ENCODE data around the gene NRIP1. TPM values are rescaled to one million over a fixed set of nuclear protein-coding genes. Genes with fewer than 3 reads are reported as not detected.

Gene NRIP1
- total and polyA plus RNA-seq, 5 donors from 2014 or later, result 11.6 to 20.3 (median 13.3) TPM

GRCh38 chr21:15050568-15051377 lies 14.0 kb downstream of the NRIP1 start:
- ATAC-seq (ENCODE audit: low read depth in 2 of 2), result no peak
- no peaks in the 10 kb centered on the region for H3K9me3 ChIP-seq (ENCODE audit: control insufficient read depth in 2 of 2, low read length in 2 of 2)
- no peak overlapping the region for H3K27ac ChIP-seq (ENCODE audit: insufficient read depth, low read length, poor library complexity, severe bottlenecking)
- no peaks in the 10 kb centered on the region for H3K27me3 ChIP-seq (ENCODE audit: control insufficient read depth, insufficient read depth, low read length)
- Mint-ChIP-seq H3K27me3 (peaks cover 4% of the 10 kb centered on the region), H3K9me3 (peaks cover 0 to under 1% (median 0%) of the 10 kb centered on the region in 7 donors), H3K4me1 (peaks cover 10 to 80% (median 49%) of the 10 kb centered on the region in 4 donors), H3K27ac (peak overlapping the region in 2 of 3 donors; percentile 8 to 75), H3K4me3 (peak overlapping the region in 3 of 4 donors; percentile 28 to 71 (median 67)), H3K36me3 (peaks cover 7% of the 10 kb centered on the region)
- H3K4me1 ChIP-seq (ENCODE audit: control insufficient read depth, insufficient read depth, low read length, poor library complexity, severe bottlenecking), result peaks cover 7% of the 10 kb centered on the region
- H3K36me3 ChIP-seq (ENCODE audit: control insufficient read depth, insufficient read depth, low read length), result no peaks in the 10 kb centered on the region
- H3K4me3 ChIP-seq (ENCODE audit: low read depth, low read length), result peak overlapping the region; percentile 21
- peak in 1 of 3 donors; percentile 20 for DNase-seq

GRCh38 chr21:15045017-15045416 lies 19.8 kb downstream of the NRIP1 start:
- peaks cover 4 to 43% (median 21%) of the 10 kb centered on the region in 4 donors for H3K4me1 Mint-ChIP-seq
- H3K9me3 Mint-ChIP-seq, result peaks cover 0 to 3% (median 0%) of the 10 kb centered on the region in 7 donors
- H3K27ac Mint-ChIP-seq, result peak overlapping the region in 1 of 3 donors; percentile 62

GRCh38 chr21:15042531-15042930 lies 22.3 kb downstream of the NRIP1 start:
- H3K27me3 ChIP-seq (ENCODE audit: control insufficient read depth, insufficient read depth, low read length), result no peaks in the 10 kb centered on the region
- Mint-ChIP-seq H3K9me3 (peaks cover 0 to 3% (median 0%) of the 10 kb centered on the region in 7 donors), H3K36me3 (peaks cover 23% of the 10 kb centered on the region), H3K27me3 (peaks cover 4% of the 10 kb centered on the region), H3K4me1 (peaks cover 4 to 32% (median 16%) of the 10 kb centered on the region in 4 donors), H3K4me3 (no peak overlapping the region), H3K27ac (no peak overlapping the region)
- H3K27ac ChIP-seq (ENCODE audit: insufficient read depth, low read length, poor library complexity, severe bottlenecking), result no peak overlapping the region
- DNase-seq, result no peak
- H3K36me3 ChIP-seq (ENCODE audit: control insufficient read depth, insufficient read depth, low read length), result no peaks in the 10 kb centered on the region
- H3K4me1 ChIP-seq (ENCODE audit: control insufficient read depth, insufficient read depth, low read length, poor library complexity, severe bottlenecking), result no peaks in the 10 kb centered on the region
- H3K4me3 ChIP-seq (ENCODE audit: low read depth, low read length), result no peak overlapping the region
- ATAC-seq (ENCODE audit: low read depth in 2 of 2), result no peak
- no peaks in the 10 kb centered on the region for H3K9me3 ChIP-seq (ENCODE audit: control insufficient read depth in 2 of 2, low read length in 2 of 2)

More at GRCh38 chr21:15045017-15045416, 19.8 kb downstream of the NRIP1 start:
- Mint-ChIP-seq H3K4me3 (no peak overlapping the region), H3K36me3 (peaks cover 17% of the 10 kb centered on the region), H3K27me3 (peaks cover 4% of the 10 kb centered on the region)
- peaks cover 3% of the 10 kb centered on the region for H3K4me1 ChIP-seq (ENCODE audit: control insufficient read depth, insufficient read depth, low read length, poor library complexity, severe bottlenecking)
- ATAC-seq (ENCODE audit: low read depth in 2 of 2) (no peak), DNase-seq (no peak)
- no peak overlapping the region for H3K27ac ChIP-seq (ENCODE audit: insufficient read depth, low read length, poor library complexity, severe bottlenecking)
- no peaks in the 10 kb centered on the region for H3K27me3 ChIP-seq (ENCODE audit: control insufficient read depth, insufficient read depth, low read length)
- H3K9me3 ChIP-seq (ENCODE audit: control insufficient read depth in 2 of 2, low read length in 2 of 2), result no peaks in the 10 kb centered on the region
- no peak overlapping the region for H3K4me3 ChIP-seq (ENCODE audit: low read depth, low read length)
- no peaks in the 10 kb centered on the region for H3K36me3 ChIP-seq (ENCODE audit: control insufficient read depth, insufficient read depth, low read length)

- ATAC-seq (ENCODE audit: low read depth in 2 of 2), result no peak
- H3K36me3 Mint-ChIP-seq, result peaks cover 22% of the 10 kb centered on the region
- peaks cover 2 to 22% (median 11%) of the 10 kb centered on the region in 4 donors for H3K4me1 Mint-ChIP-seq
- Histone ChIP-seq H3K36me3 (ENCODE audit: control insufficient read depth, insufficient read depth, low read length) (no peaks in the 10 kb centered on the region), H3K4me3 (ENCODE audit: low read depth, low read length) (no peak overlapping the region), H3K27ac (ENCODE audit: insufficient read depth, low read length, poor library complexity, severe bottlenecking) (no peak overlapping the region), H3K4me1 (ENCODE audit: control insufficient read depth, insufficient read depth, low read length, poor library complexity, severe bottlenecking) (no peaks in the 10 kb centered on the region), H3K27me3 (ENCODE audit: control insufficient read depth, insufficient read depth, low read length) (no peaks in the 10 kb centered on the region), H3K9me3 (ENCODE audit: control insufficient read depth in 2 of 2, low read length in 2 of 2) (no peaks in the 10 kb centered on the region)
- H3K4me3 Mint-ChIP-seq, result no peak overlapping the region
- H3K27ac Mint-ChIP-seq, result no peak overlapping the region
- H3K9me3 Mint-ChIP-seq, result peaks cover 0 to 3% (median 0%) of the 10 kb centered on the region in 7 donors
- DNase-seq, result no peak
- H3K27me3 Mint-ChIP-seq, result peaks cover 4% of the 10 kb centered on the region
Observed at GRCh38 chr21:15039607-15040299, 25.0 kb downstream of the NRIP1 start.

GRCh38 chr21:15037900-15038293 lies 26.9 kb downstream of the NRIP1 start:
- Mint-ChIP-seq H3K36me3 (peaks cover 21% of the 10 kb centered on the region), H3K27me3 (peaks cover 4% of the 10 kb centered on the region), H3K9me3 (peaks cover 0 to 3% (median 0%) of the 10 kb centered on the region in 7 donors), H3K27ac (no peak overlapping the region), H3K4me3 (no peak overlapping the region), H3K4me1 (peaks cover 0 to 27% (median 12%) of the 10 kb centered on the region in 4 donors)
- Histone ChIP-seq H3K4me1 (ENCODE audit: control insufficient read depth, insufficient read depth, low read length, poor library complexity, severe bottlenecking) (no peaks in the 10 kb centered on the region), H3K27me3 (ENCODE audit: control insufficient read depth, insufficient read depth, low read length) (no peaks in the 10 kb centered on the region), H3K9me3 (ENCODE audit: control insufficient read depth in 2 of 2, low read length in 2 of 2) (no peaks in the 10 kb centered on the region), H3K27ac (ENCODE audit: insufficient read depth, low read length, poor library complexity, severe bottlenecking) (no peak overlapping the region), H3K36me3 (ENCODE audit: control insufficient read depth, insufficient read depth, low read length) (no peaks in the 10 kb centered on the region), H3K4me3 (ENCODE audit: low read depth, low read length) (no peak overlapping the region)
- DNase-seq (no peak), ATAC-seq (ENCODE audit: low read depth in 2 of 2) (no peak)

GRCh38 chr21:15037095-15037899 lies 27.5 kb downstream of the NRIP1 start:
- DNase-seq, result no peak
- Mint-ChIP-seq H3K9me3 (no peaks in the 10 kb centered on the region), H3K27ac (no peak overlapping the region), H3K36me3 (peaks cover 16% of the 10 kb centered on the region), H3K4me1 (peaks cover 0 to 23% (median 10%) of the 10 kb centered on the region in 4 donors), H3K27me3 (peaks cover under 1% of the 10 kb centered on the region), H3K4me3 (peak overlapping the region in 1 of 4 donors; percentile 63)
- Histone ChIP-seq H3K36me3 (ENCODE audit: control insufficient read depth, insufficient read depth, low read length) (no peaks in the 10 kb centered on the region), H3K27ac (ENCODE audit: insufficient read depth, low read length, poor library complexity, severe bottlenecking) (no peak overlapping the region), H3K4me1 (ENCODE audit: control insufficient read depth, insufficient read depth, low read length, poor library complexity, severe bottlenecking) (no peaks in the 10 kb centered on the region), H3K9me3 (ENCODE audit: control insufficient read depth in 2 of 2, low read length in 2 of 2) (no peaks in the 10 kb centered on the region), H3K27me3 (ENCODE audit: control insufficient read depth, insufficient read depth, low read length) (no peaks in the 10 kb centered on the region), H3K4me3 (ENCODE audit: low read depth, low read length) (no peak overlapping the region)
- ATAC-seq (ENCODE audit: low read depth in 2 of 2), result no peak

GRCh38 chr21:15036189-15036588 lies 28.6 kb downstream of the NRIP1 start:
- no peak overlapping the region for H3K27ac Mint-ChIP-seq

More at GRCh38 chr21:15036189-15036588, 28.6 kb downstream of the NRIP1 start:
- no peaks in the 10 kb centered on the region for H3K9me3 ChIP-seq (ENCODE audit: control insufficient read depth in 2 of 2, low read length in 2 of 2)
- no peak for DNase-seq
- no peak for ATAC-seq (ENCODE audit: low read depth in 2 of 2)
- H3K4me3 Mint-ChIP-seq, result no peak overlapping the region
- no peaks in the 10 kb centered on the region for H3K27me3 Mint-ChIP-seq
- no peaks in the 10 kb centered on the region for H3K4me1 ChIP-seq (ENCODE audit: control insufficient read depth, insufficient read depth, low read length, poor library complexity, severe bottlenecking)
- peaks cover 0 to 23% (median 9%) of the 10 kb centered on the region in 4 donors for H3K4me1 Mint-ChIP-seq
- no peaks in the 10 kb centered on the region for H3K27me3 ChIP-seq (ENCODE audit: control insufficient read depth, insufficient read depth, low read length)
- H3K36me3 ChIP-seq (ENCODE audit: control insufficient read depth, insufficient read depth, low read length), result no peaks in the 10 kb centered on the region
- H3K9me3 Mint-ChIP-seq, result no peaks in the 10 kb centered on the region
- no peak overlapping the region for H3K27ac ChIP-seq (ENCODE audit: insufficient read depth, low read length, poor library complexity, severe bottlenecking)
- H3K36me3 Mint-ChIP-seq, result peaks cover 16% of the 10 kb centered on the region
- no peak overlapping the region for H3K4me3 ChIP-seq (ENCODE audit: low read depth, low read length)

All from CD4-positive, CD25-positive, alpha-beta regulatory T cell (primary cell).